ENCODE data around the gene FRS3.

FRS3 gene

GRCh38 chr6:41733707-41734665, 45.7 kb downstream of the FRS3 start (continued):
- TF ChIP-seq INSM2 (tag by site-specific recombination; IDR thresholded peaks at IDR 0.05): no peak
- TF ChIP-seq ZNF785 (tag by site-specific recombination; IDR thresholded peaks at IDR 0.05): no peak
- no peak for TF ChIP-seq ZNF530 (tag by site-specific recombination; IDR thresholded peaks at IDR 0.05; ENCODE audit: low read depth)
- TF ChIP-seq ELK4 (IDR thresholded peaks at IDR 0.05; ENCODE audit: borderline replicate concordance, low read depth, low read length): no peak
- TF ChIP-seq ZNF621 (tag by site-specific recombination; IDR thresholded peaks at IDR 0.05): no peak
- TF ChIP-seq ZNF624 (tag by site-specific recombination; IDR thresholded peaks at IDR 0.05): no peak
- no peak for TF ChIP-seq GLI2 (tag by site-specific recombination; IDR thresholded peaks at IDR 0.05; ENCODE audit: borderline replicate concordance, low read depth)
- no peak for TF ChIP-seq ZNF518A (tag by site-specific recombination; conservative IDR thresholded peaks at IDR 0.05; ENCODE audit: low read depth)
- TF ChIP-seq ZBTB20 (tag by site-specific recombination; IDR thresholded peaks at IDR 0.05): peak; percentile 79
- no peak for TF ChIP-seq ZNF157 (tag by site-specific recombination; IDR thresholded peaks at IDR 0.05)
- no peak for TF ChIP-seq ZNF280D (tag by site-specific recombination; IDR thresholded peaks at IDR 0.05)
- TF ChIP-seq ZNF626 (tag by site-specific recombination; IDR thresholded peaks at IDR 0.05): no peak
- no peak for TF ChIP-seq ZNF585B (tag by site-specific recombination; IDR thresholded peaks at IDR 0.05)
- no peak for TF ChIP-seq ZNF548 (tag by site-specific recombination; IDR thresholded peaks at IDR 0.05)
- peak; percentile 19; the same call in 1 of the 2 replicates for TF ChIP-seq ZSCAN30 (tag by site-specific recombination; IDR thresholded peaks at IDR 0.05)
- TF ChIP-seq ZNF404 (tag by site-specific recombination; IDR thresholded peaks at IDR 0.05): no peak
- TF ChIP-seq KLF1 (tag by site-specific recombination; IDR thresholded peaks at IDR 0.05): peak; percentile 21; the same call in 1 of the 2 replicates
- TF ChIP-seq ZNF830 (tag by site-specific recombination; IDR thresholded peaks at IDR 0.05; ENCODE audit: low read depth): no peak
- no peak for TF ChIP-seq ZNF792 (tag by site-specific recombination; IDR thresholded peaks at IDR 0.05)
- TF ChIP-seq ZNF580 (tag by site-specific recombination; IDR thresholded peaks at IDR 0.05): no peak
- TF ChIP-seq ZNF544 (tag by site-specific recombination; IDR thresholded peaks at IDR 0.05): no peak
- TF ChIP-seq YY1 (tag by site-specific recombination; IDR thresholded peaks at IDR 0.05): no peak
- TF ChIP-seq KLF17 (tag by site-specific recombination; IDR thresholded peaks at IDR 0.05): no peak; the same call in 1 of the 2 replicates
- TF ChIP-seq ZFP3 (tag by site-specific recombination; IDR thresholded peaks at IDR 0.05; ENCODE audit: low read depth): no peak
- TF ChIP-seq ZNF121 (tag by site-specific recombination; IDR thresholded peaks at IDR 0.05): no peak
- peak; percentile 50; the same call in 1 of the 2 replicates for TF ChIP-seq GLIS1 (tag by site-specific recombination; IDR thresholded peaks at IDR 0.05)
- no peak for TF ChIP-seq ZNF140 (tag by site-specific recombination; IDR thresholded peaks at IDR 0.05)
